Duodenal mucosa (tissue), 2 donors: ENCODE measurements around the gene SHROOM2.

Experiments used
- H3K27ac ChIP-seq: one replicate; pipeline ENCODE4 v1.7.0; 2013; ENCODE audit warnings: low read depth, low read length
- H3K27me3 ChIP-seq, 2 donors: one replicate each; pipeline ENCODE4 v1.7.0; 2013; ENCODE audit warnings: low read length in 2 of 2, control low read depth in 1 of 2; ENCODE audit not compliant: insufficient read depth in 2 of 2, control insufficient read depth in 1 of 2
- H3K36me3 ChIP-seq, 2 donors: one replicate each; pipeline ENCODE4 v1.7.0; 2013; ENCODE audit warnings: low read length in 2 of 2, control low read depth in 1 of 2; ENCODE audit not compliant: insufficient read depth in 2 of 2, control insufficient read depth in 1 of 2
- H3K4me1 ChIP-seq, 2 donors: one replicate each; pipeline ENCODE4 v1.7.0; 2013; ENCODE audit warnings: low read length in 2 of 2, control low read depth in 1 of 2; ENCODE audit not compliant: insufficient read depth in 2 of 2, control insufficient read depth in 1 of 2
- H3K4me3 ChIP-seq, 2 donors: one replicate each; pipeline ENCODE4 v1.7.0; 2013; ENCODE audit warnings: low read length in 2 of 2, low read depth in 1 of 2
- H3K9ac ChIP-seq, 2 donors: one replicate each; pipeline ENCODE4 v1.7.0; 2013; ENCODE audit warnings: low read length in 2 of 2, low read depth in 1 of 2
- H3K9me3 ChIP-seq, 2 donors: one replicate each; pipeline ENCODE4 v1.7.0; 2013; ENCODE audit warnings: low read length in 2 of 2, control low read depth in 1 of 2; ENCODE audit not compliant: control insufficient read depth in 1 of 2

SHROOM2 gene

GRCh38 chrX:9935436-9935835 is 149.2 kb downstream of the SHROOM2 start:
- H3K4me3 ChIP-seq = no peak overlapping the region
- H3K27ac ChIP-seq = no peak overlapping the region
- H3K27me3 ChIP-seq = no peaks in the 10 kb centered on the region
- no peaks in the 10 kb centered on the region for H3K4me1 ChIP-seq
- no peaks in the 10 kb centered on the region for H3K9me3 ChIP-seq
- H3K36me3 ChIP-seq = peaks cover 0 to 3% of the 10 kb centered on the region in 2 donors
- no peak overlapping the region for H3K9ac ChIP-seq

GRCh38 chrX:9937761-9938160 is 151.5 kb downstream of the SHROOM2 start:
- Histone ChIP-seq H3K9me3 (no peaks in the 10 kb centered on the region), H3K4me3 (no peak overlapping the region), H3K4me1 (no peaks in the 10 kb centered on the region), H3K36me3 (peaks cover 0 to 3% of the 10 kb centered on the region in 2 donors), H3K27ac (no peak overlapping the region), H3K27me3 (no peaks in the 10 kb centered on the region), H3K9ac (no peak overlapping the region)

DNA sequence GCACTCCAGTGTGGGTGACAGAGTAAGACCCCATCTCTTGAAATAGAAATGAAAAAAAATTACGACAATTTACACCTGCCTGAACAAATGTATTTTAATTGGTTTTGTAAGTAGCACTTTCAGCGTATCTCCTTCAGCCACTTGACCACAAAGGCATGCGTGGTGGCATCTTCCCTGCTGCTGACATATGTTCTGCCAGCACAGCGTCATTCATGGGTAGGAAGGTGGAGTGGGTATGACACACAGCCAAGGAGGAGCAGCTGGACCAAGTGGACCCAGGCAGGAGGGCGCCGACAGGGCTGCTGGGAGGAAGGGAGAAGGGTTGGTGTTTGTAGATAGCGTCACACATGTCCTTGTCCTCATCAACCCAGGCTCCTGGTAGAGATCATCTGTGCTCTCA is 152.3 kb downstream of the SHROOM2 start:
- Histone ChIP-seq H3K36me3 (peaks cover 0 to 3% of the 10 kb centered on the region in 2 donors), H3K27me3 (no peaks in the 10 kb centered on the region), H3K9me3 (no peaks in the 10 kb centered on the region), H3K27ac (no peak overlapping the region), H3K4me3 (no peak overlapping the region), H3K4me1 (no peaks in the 10 kb centered on the region), H3K9ac (no peak overlapping the region)

GRCh38 chrX:9940421-9940820 is 154.2 kb downstream of the SHROOM2 start:
- Histone ChIP-seq H3K36me3 (peaks cover 0 to 3% of the 10 kb centered on the region in 2 donors), H3K9ac (no peak overlapping the region), H3K9me3 (no peaks in the 10 kb centered on the region), H3K27ac (no peak overlapping the region), H3K4me1 (no peaks in the 10 kb centered on the region), H3K27me3 (no peaks in the 10 kb centered on the region), H3K4me3 (no peak overlapping the region)

GRCh38 chrX:9942086-9942485 is 155.9 kb downstream of the SHROOM2 start:
- Histone ChIP-seq H3K4me1 (no peaks in the 10 kb centered on the region), H3K4me3 (no peak overlapping the region), H3K27ac (no peak overlapping the region), H3K27me3 (no peaks in the 10 kb centered on the region), H3K36me3 (peaks cover 0 to 3% of the 10 kb centered on the region in 2 donors), H3K9me3 (no peaks in the 10 kb centered on the region), H3K9ac (no peak overlapping the region)

- Histone ChIP-seq H3K27ac (no peak overlapping the region), H3K4me3 (no peak overlapping the region), H3K9me3 (no peaks in the 10 kb centered on the region), H3K36me3 (peaks cover 0 to 3% of the 10 kb centered on the region in 2 donors), H3K27me3 (no peaks in the 10 kb centered on the region), H3K4me1 (no peaks in the 10 kb centered on the region), H3K9ac (no peak overlapping the region)
Measured at GRCh38 chrX:9943420-9943819, 157.2 kb downstream of the SHROOM2 start.

GRCh38 chrX:9947131-9947794 is 161.0 kb downstream of the SHROOM2 start:
- no peaks in the 10 kb centered on the region for H3K36me3 ChIP-seq
- no peaks in the 10 kb centered on the region for H3K27me3 ChIP-seq
- H3K4me3 ChIP-seq = no peak overlapping the region
- H3K9ac ChIP-seq = no peak overlapping the region
- no peaks in the 10 kb centered on the region for H3K4me1 ChIP-seq
- H3K9me3 ChIP-seq = no peaks in the 10 kb centered on the region
- H3K27ac ChIP-seq = no peak overlapping the region

DNA sequence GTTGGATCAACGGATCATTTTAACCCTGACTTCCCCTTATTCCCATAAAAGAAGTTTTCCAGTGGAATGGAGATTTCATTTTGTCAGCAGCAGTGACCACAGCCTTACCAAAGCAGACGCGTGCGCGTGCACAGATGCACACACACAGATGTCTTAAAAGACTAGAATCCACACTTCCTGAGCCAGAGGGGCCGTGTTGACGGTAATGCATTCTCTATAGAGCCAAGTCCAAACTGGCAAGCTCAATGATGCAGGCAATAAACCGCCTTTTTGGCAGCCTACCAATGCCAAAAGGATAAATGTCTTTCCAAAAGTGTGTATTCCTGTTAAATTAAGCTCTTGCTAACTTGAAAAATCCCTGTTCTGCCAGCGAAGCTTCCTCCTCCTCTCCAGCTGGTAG is 162.2 kb downstream of the SHROOM2 start:
- Histone ChIP-seq H3K9ac (no peak overlapping the region), H3K36me3 (no peaks in the 10 kb centered on the region), H3K4me1 (no peaks in the 10 kb centered on the region), H3K9me3 (no peaks in the 10 kb centered on the region), H3K27ac (no peak overlapping the region), H3K27me3 (no peaks in the 10 kb centered on the region), H3K4me3 (no peak overlapping the region)

DNA sequence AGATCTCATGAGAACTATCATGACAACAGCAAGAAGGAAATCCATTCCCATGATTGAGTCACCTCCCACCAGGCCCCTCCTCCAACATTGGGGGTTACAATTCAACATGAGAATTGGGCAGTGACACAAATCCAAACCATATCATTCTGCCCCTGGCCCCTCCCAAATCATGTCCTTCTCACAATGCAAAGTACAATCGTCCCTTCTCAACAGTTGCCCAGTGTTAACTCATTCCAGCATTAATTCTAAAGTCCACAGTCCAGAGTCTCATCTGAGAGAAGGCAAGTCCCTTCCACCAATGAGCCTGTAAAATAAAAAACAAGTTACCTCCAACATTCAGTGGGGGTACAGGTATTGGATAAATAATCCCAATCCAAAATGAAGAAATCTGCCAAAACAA is 166.1 kb downstream of the SHROOM2 start:
- Histone ChIP-seq H3K4me1 (no peaks in the 10 kb centered on the region), H3K9ac (no peak overlapping the region), H3K36me3 (no peaks in the 10 kb centered on the region), H3K27me3 (no peaks in the 10 kb centered on the region), H3K9me3 (no peaks in the 10 kb centered on the region), H3K27ac (no peak overlapping the region), H3K4me3 (no peak overlapping the region)

DNA sequence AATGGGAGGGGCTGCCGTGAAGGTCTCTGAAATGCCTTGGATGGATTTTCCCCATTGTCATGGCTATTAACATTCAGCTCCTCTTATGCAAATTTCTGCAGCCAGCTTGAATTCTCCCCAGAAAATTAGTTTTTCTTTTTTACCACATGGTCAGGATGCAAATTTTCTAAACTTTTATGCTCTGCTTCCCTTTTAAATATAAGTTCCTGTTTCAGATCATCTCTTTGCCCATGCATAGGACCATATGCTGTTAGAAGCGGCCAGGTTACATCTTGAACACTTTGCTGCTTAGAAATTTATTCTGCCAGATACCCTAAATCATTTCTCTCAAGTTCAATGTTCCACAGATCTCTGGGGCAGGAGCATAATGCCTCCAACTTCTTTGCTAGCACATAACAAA is 167.2 kb downstream of the SHROOM2 start:
- Histone ChIP-seq H3K9ac (no peak overlapping the region), H3K27me3 (no peaks in the 10 kb centered on the region), H3K9me3 (no peaks in the 10 kb centered on the region), H3K4me3 (no peak overlapping the region), H3K27ac (no peak overlapping the region), H3K36me3 (no peaks in the 10 kb centered on the region), H3K4me1 (no peaks in the 10 kb centered on the region)

DNA sequence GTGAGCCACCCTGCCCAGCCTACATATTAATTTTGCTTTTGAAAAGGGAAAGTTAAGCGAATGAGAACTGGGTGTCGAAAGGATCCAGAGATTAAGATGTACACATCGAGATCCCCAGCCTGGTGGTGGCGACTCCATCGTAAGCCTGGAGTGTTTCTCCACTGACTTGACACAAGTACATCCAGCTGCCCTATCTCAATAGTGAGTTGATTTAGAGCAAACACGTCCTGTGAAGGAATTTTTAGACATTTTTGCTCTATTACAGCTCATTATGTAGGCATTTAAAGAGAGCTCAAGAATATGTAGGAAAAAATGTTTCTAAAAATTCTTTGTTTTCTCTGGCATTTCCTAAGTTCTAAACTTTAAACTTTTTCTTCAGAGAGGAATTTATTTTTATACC is 169.3 kb downstream of the SHROOM2 start:
- no peaks in the 10 kb centered on the region for H3K9me3 ChIP-seq
- H3K9ac ChIP-seq = no peak overlapping the region
- no peaks in the 10 kb centered on the region for H3K4me1 ChIP-seq
- H3K4me3 ChIP-seq = no peak overlapping the region
- H3K27ac ChIP-seq = no peak overlapping the region
- H3K36me3 ChIP-seq = no peaks in the 10 kb centered on the region
- no peaks in the 10 kb centered on the region for H3K27me3 ChIP-seq
